Central memory CD4-positive, alpha-beta T cell (primary cell): Measurements from ENCODE around the gene CDK12.
"Not testable (repeated sequence)": the region's sequence is repeated elsewhere in the genome, so short reads cannot be mapped to it uniquely, and the experiment has no call there.

Experiments
- DNase-seq: peaks from one replicate; pipeline ENCODE4 v3.0.0; 2022

CDK12 gene

GRCh38 chr17:39507511-39507910 lies 46.2 kb downstream of the CDK12 start:
- DNase-seq, result no peak

- no peak for DNase-seq
These were observed 47.7 kb downstream of the CDK12 start for GRCh38 chr17:39508987-39509386.

- no peak for DNase-seq
These were observed 52.0 kb downstream of the CDK12 start for GRCh38 chr17:39513309-39513708.

GRCh38 chr17:39513915-39514314 lies 52.6 kb downstream of the CDK12 start:
- no peak for DNase-seq

GRCh38 chr17:39517224-39517623 lies 55.9 kb downstream of the CDK12 start:
- no peak for DNase-seq

GRCh38 chr17:39525801-39526506 lies 64.7 kb downstream of the CDK12 start:
- no peak for DNase-seq

- DNase-seq, result peak; percentile 2
These were observed 66.0 kb downstream of the CDK12 start for GRCh38 chr17:39527220-39527813.

GRCh38 chr17:39529455-39529854 lies 68.2 kb downstream of the CDK12 start:
- DNase-seq, result no peak

GRCh38 chr17:39530513-39530912 lies 69.2 kb downstream of the CDK12 start:
- no peak for DNase-seq

- no peak for DNase-seq
These were observed 70.0 kb downstream of the CDK12 start for GRCh38 chr17:39531252-39531651.

- no peak for DNase-seq
These were observed 72.6 kb downstream of the CDK12 start for GRCh38 chr17:39533891-39534290.

- DNase-seq, result no peak
These were observed 73.6 kb downstream of the CDK12 start for GRCh38 chr17:39534768-39535405.

GRCh38 chr17:39536468-39536867 lies 75.2 kb downstream of the CDK12 start:
- DNase-seq, result no peak

- DNase-seq, result not testable (repeated sequence)
These were observed 76.1 kb downstream of the CDK12 start for GRCh38 chr17:39537364-39537763.

GRCh38 chr17:39538866-39539265 lies 77.6 kb downstream of the CDK12 start:
- DNase-seq, result no peak

- no peak for DNase-seq
These were observed 79.3 kb downstream of the CDK12 start for GRCh38 chr17:39540611-39541010.

GRCh38 chr17:39541652-39542051 lies 80.4 kb downstream of the CDK12 start:
- DNase-seq, result no peak

GRCh38 chr17:39543176-39543575 lies 81.9 kb downstream of the CDK12 start:
- DNase-seq, result no peak

GRCh38 chr17:39543664-39544063 lies 82.4 kb downstream of the CDK12 start:
- no peak for DNase-seq

GRCh38 chr17:39544361-39544760 lies 83.1 kb downstream of the CDK12 start:
- DNase-seq, result not testable (repeated sequence)

GRCh38 chr17:39547713-39548478 lies 86.6 kb downstream of the CDK12 start:
- DNase-seq, result peak; percentile 53

- no peak for DNase-seq
These were observed 87.4 kb downstream of the CDK12 start for GRCh38 chr17:39548494-39549225.
